PFSK-1 (cell line): ENCODE data around the gene RPS24.

Experiments used
- POLR2AphosphoS5 ChIP-seq: IDR thresholded peaks from 2 replicates; pipeline ENCODE4 v1.6.1; 2012; ENCODE audit warnings: low read depth, mild to moderate bottlenecking, control low read depth, low read length, moderate library complexity
- REST ChIP-seq, 2 experiments: IDR thresholded peaks; 2 replicates each; pipeline versions ENCODE4 v1.6.1 to v1.8.0; 2011 to 2012; ENCODE audit warnings: low read depth in 2 of 2, low read length in 2 of 2, control low read depth in 1 of 2, inconsistent platforms in 1 of 2, mild to moderate bottlenecking in 1 of 2, moderate library complexity in 1 of 2; ENCODE audit not compliant: insufficient read depth in 1 of 2
- SIN3A ChIP-seq: IDR thresholded peaks from 2 replicates; pipeline ENCODE4 v1.6.1; 2012; ENCODE audit warnings: mild to moderate bottlenecking, low read length, moderate library complexity, borderline replicate concordance; ENCODE audit not compliant: insufficient read depth
- TAF1 ChIP-seq: IDR thresholded peaks from 2 replicates; pipeline ENCODE4 v1.6.1; 2012; ENCODE audit warnings: low read length, control low read depth, borderline replicate concordance; ENCODE audit not compliant: insufficient read depth

- TF ChIP-seq POLR2AphosphoS5 (no peak), SIN3A (no peak), REST (IDR thresholded peaks at IDR 0.05; ENCODE audit: insufficient read depth in 1 of 2, low read depth in 2 of 2, low read length in 2 of 2) (no peak), TAF1 (no peak)
Observed at GRCh38 chr10:78046711-78047269, 13.1 kb downstream of the RPS24 start.
